Mucosa of descending colon (tissue), 3 donors: Measurements from ENCODE around the gene ADGRD1. TPM values are rescaled to one million over a fixed set of nuclear protein-coding genes. Genes with fewer than 3 reads are reported as not detected.
A peak's percentile ranks its signal among the peaks of the same experiment; 100 is the strongest.

Experiments
- ATAC-seq: fragments of 200-7000 bp; cut with Tn5 transposase; one replicate; pipeline ENCODE4 v1.9.1; 2020; ENCODE audit warnings: mild to moderate bottlenecking, moderate library complexity
- DNase-seq, 3 donors: peaks; one replicate each; pipeline ENCODE4 v3.0.0-alpha.2; 2020
- H3K36me3 ChIP-seq: fragments of 200-600 bp; one replicate; pipeline ENCODE4 v1.8.0; 2021; ENCODE audit warnings: low read depth, mild to moderate bottlenecking
- H3K4me1 ChIP-seq: fragments of 200-600 bp; one replicate; pipeline ENCODE4 v1.8.0; 2021; ENCODE audit warnings: low read depth, mild to moderate bottlenecking
- H3K4me3 ChIP-seq: fragments of 200-600 bp; one replicate; pipeline ENCODE4 v1.8.0; 2021; ENCODE audit warnings: mild to moderate bottlenecking
- H3K9me3 ChIP-seq: fragments of 200-600 bp; one replicate; pipeline ENCODE4 v1.8.0; 2021; ENCODE audit warnings: mild to moderate bottlenecking
- CTCF ChIP-seq: fragments of 200-600 bp; IDR thresholded peaks from one replicate; pipeline ENCODE4 v1.8.0; 2022; ENCODE audit warnings: antibody characterized with exemption, mild to moderate bottlenecking
- intact Hi-C, 2 donors: fragments of 100-400 bp; cut with DNase I in 1 of 2; cut with micrococcal nuclease in 1 of 2; formaldehyde crosslinking; loops; one replicate each; pipeline versions ENCODE4 v1.11.0 to v1.11.1; 2022; cut with DNase I, micrococcal nuclease
- total RNA-seq, 3 donors: library from RNA; stranded (reverse); fragmentation: NEBNext Ultra II Directional in 2 of 3; extraction: Animal tissue kit (Norgen Biotek cat#: 25700) in 2 of 3; gene quantifications; one replicate each; pipeline versions ENCODE4 v1.2.1 to v1.2.4, GENCODE V29; 2021 to 2023
- donor health status: DM: no; HTN: no; CAD: no; lungs with moderate emphysema.
- donor health status: DM: no; HTN: no; CAD: no.
- donor health status: DM: no; HTN: yes; CAD: no.

Gene ADGRD1
- total RNA-seq, 3 donors from 2014 or later, result 2.6 to 18.4 (median 12.9) TPM

- ATAC-seq (no peak), DNase-seq (no peak)
- intact Hi-C loops, result no loop called here
- H3K36me3 ChIP-seq, result no peaks in the 10 kb centered on the region
- no peak for TF ChIP-seq CTCF
- H3K4me1 ChIP-seq, result no peaks in the 10 kb centered on the region
- no peak overlapping the region for H3K4me3 ChIP-seq
- H3K9me3 ChIP-seq, result peaks cover 3% of the 10 kb centered on the region
These were observed 3.9 kb upstream of the ADGRD1 start for GRCh38 chr12:130949806-130950205.

DNA sequence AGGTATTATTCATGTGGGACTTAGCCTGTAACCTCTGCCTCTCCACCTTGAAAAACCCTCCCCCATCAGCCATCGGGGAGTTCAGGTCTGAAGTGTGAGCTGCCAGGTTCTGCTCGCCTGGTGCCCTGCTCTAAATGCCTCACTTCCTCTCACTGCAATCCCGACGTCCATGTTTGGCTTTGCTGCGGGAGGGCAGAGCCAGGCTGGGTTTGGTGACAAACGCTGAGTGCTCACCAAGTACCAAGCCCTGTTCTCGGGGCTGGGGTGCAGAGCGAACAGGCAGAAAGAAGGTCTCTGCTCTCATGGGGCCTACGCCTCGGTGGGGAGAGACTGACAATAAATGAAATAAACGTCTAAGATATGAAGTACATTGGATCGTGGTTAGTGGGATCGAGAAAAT is 2.1 kb upstream of the ADGRD1 start:
- ATAC-seq, result no peak
- no peak for TF ChIP-seq CTCF
- Histone ChIP-seq H3K9me3 (no peaks in the 10 kb centered on the region), H3K4me3 (no peak overlapping the region), H3K36me3 (no peaks in the 10 kb centered on the region), H3K4me1 (no peaks in the 10 kb centered on the region)
- DNase-seq, result no peak
- intact Hi-C loops, result no loop called here

- H3K9me3 ChIP-seq, result no peaks in the 10 kb centered on the region
- H3K4me1 ChIP-seq, result no peaks in the 10 kb centered on the region
- DNase-seq (no peak), ATAC-seq (no peak)
- intact Hi-C loops, result no loop called here
- TF ChIP-seq CTCF, result no peak
- no peak overlapping the region for H3K4me3 ChIP-seq
- H3K36me3 ChIP-seq, result no peaks in the 10 kb centered on the region
These were observed 1.3 kb upstream of the ADGRD1 start for GRCh38 chr12:130952171-130952954.

DNA sequence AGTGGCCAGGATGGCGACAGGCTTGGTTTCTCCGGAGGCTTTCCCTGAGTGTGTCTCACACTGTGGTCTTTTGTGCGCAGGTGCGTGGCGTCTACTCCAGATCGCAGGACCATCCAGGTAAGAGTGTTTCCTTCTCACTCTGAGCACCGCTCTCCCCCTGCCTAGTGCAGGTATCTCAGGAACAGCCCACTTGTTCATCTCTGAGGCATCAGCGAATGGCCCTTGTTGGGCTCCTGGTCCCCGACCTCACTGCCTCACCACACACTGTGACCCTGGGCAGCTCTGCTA is 781 bp downstream of the ADGRD1 start:
- no peaks in the 10 kb centered on the region for H3K36me3 ChIP-seq
- no peak overlapping the region for H3K4me3 ChIP-seq
- TF ChIP-seq CTCF, result no peak
- H3K9me3 ChIP-seq, result no peaks in the 10 kb centered on the region
- no peak for DNase-seq
- ATAC-seq, result no peak
- intact Hi-C loops, result no loop called here
- H3K4me1 ChIP-seq, result no peaks in the 10 kb centered on the region

DNA sequence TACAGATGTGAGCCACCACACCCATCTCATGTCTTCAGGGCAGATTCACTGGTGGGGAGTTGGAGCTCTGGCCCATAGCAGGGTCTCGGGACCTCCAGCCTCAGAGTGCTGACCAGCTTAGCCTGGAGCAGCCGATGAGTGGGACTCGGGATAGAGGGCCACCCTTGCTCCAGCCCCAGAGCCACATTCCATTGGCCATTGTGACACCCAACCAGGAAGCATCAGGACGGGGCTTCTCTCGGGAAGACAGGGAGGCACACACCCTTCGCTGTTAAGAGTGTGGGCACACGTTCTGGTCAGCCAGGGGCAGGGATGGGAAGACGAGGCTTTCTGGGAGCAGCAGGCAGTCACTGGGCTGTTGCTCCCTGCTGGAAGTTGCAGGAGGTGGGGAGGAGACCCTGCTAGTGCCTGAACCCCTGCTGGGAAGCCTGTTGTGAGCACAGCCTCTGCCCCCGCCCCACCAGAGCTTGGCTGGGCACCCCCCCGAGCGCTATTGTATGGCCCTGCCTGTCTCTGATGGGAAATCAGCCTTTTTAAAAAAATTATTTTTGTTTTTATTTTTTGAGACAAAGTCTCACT is 1.6 kb downstream of the ADGRD1 start:
- H3K36me3 ChIP-seq, result no peaks in the 10 kb centered on the region
- no peaks in the 10 kb centered on the region for H3K4me1 ChIP-seq
- TF ChIP-seq CTCF, result no peak
- no peak overlapping the region for H3K4me3 ChIP-seq
- ATAC-seq (peak; percentile 11), DNase-seq (no peak)
- intact Hi-C loops, result no loop called here
- H3K9me3 ChIP-seq, result no peaks in the 10 kb centered on the region
